Astrocyte of the spinal cord (primary cell): ENCODE measurements around the gene CD96.

ENCODE experiments used
- DNase-seq: peaks from one replicate; pipeline ENCODE4 v3.0.0; 2011; ENCODE audit warnings: low read depth, low spot score
- H3K4me3 ChIP-seq: 2 replicates; pipeline ENCODE4 v1.5.1; 2011; ENCODE audit warnings: low read depth, mild to moderate bottlenecking, low read length, moderate library complexity
- in situ Hi-C: cut with HindIII; loops from 2 replicates; pipeline ENCODE4 v1.10.0; 2017; ENCODE audit warnings: low sequenced_read_pairs
- TF ChIP-seq, protein P1 (sequence below): IDR thresholded peaks from 2 replicates; pipeline ENCODE4 v1.5.1; 2012; ENCODE audit warnings: low read depth, mild to moderate bottlenecking, low read length, inconsistent platforms

Gene CD96

DNA sequence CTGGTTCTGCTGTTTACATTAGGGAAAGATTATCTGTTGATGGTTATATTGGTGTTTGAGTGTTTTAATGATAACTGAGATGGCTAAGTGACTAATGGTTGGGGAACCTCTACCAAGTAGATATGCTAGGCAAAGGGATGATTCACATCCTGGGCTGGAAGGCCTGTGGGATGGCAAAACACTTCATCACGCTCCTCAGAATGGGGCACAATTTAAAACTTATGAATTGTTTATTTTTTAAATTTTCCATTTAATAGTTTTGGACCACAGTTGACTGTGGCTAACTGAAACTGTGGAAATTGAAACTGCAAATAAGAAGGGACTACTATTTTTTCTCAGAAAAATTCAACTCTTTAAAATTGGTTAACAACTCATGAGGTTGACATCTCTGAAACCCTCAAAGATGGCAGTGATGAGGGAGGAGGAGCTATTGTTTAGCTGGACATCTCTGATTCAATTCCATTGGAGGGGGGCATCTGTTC, 153.7 kb downstream of the CD96 start:
- TF ChIP-seq, protein P1, sequence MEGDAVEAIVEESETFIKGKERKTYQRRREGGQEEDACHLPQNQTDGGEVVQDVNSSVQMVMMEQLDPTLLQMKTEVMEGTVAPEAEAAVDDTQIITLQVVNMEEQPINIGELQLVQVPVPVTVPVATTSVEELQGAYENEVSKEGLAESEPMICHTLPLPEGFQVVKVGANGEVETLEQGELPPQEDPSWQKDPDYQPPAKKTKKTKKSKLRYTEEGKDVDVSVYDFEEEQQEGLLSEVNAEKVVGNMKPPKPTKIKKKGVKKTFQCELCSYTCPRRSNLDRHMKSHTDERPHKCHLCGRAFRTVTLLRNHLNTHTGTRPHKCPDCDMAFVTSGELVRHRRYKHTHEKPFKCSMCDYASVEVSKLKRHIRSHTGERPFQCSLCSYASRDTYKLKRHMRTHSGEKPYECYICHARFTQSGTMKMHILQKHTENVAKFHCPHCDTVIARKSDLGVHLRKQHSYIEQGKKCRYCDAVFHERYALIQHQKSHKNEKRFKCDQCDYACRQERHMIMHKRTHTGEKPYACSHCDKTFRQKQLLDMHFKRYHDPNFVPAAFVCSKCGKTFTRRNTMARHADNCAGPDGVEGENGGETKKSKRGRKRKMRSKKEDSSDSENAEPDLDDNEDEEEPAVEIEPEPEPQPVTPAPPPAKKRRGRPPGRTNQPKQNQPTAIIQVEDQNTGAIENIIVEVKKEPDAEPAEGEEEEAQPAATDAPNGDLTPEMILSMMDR, result no peak
- no peak overlapping the region for H3K4me3 ChIP-seq
- DNase-seq, result peak; percentile 75
- in situ Hi-C loops, result no loop called here

DNA sequence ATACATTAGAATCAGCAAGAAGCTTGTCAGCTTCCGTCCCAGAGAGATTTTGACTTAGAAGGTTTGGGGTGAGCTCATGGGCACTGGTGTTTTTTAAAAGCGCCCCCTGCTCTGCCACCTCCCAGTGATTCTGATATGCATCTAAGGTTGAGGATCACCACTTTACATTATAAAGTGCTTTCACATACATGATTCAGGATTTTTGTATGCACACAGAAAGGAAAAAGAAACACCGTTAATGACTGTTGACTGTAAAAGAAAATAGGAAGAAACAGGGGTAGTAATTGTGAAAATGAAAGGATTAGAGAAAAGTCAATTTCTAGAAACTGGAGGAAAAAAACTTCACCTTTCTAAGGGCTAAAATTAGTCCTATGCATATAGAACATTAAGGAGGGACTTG, 158.1 kb downstream of the CD96 start:
- in situ Hi-C loops, result no loop called here
- TF ChIP-seq, protein P1, result no peak
- DNase-seq, result no peak
- no peak overlapping the region for H3K4me3 ChIP-seq

DNA sequence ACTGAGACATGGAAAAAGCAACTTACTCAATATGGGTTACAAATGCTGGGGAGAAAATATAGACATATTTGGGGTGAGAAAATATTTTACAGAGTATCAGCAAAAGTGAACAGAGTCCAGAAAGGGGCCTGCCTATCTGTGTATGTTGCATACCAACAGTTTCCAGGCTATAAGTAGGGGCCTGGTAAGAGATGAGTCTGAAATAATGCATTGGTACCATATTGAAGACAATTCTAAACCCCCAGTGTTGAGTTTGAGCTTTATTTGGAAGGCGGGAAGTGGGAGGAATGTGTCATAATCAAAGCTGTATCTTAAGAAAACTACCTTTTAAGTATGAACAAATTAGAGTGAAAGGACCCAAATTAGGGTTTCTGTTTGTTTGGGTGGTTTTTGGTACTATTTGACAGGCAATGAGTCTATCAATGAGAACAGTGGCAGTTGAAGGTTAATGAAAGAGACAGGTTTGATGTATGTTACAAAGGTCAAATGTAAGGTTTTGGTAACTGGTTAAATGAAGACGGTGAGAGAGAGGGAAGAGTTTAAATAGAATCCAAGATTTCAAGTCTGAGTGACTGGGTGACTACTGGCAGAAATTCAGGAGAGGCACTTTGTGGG, 159.4 kb downstream of the CD96 start:
- TF ChIP-seq, protein P1, result no peak
- no peak for DNase-seq
- in situ Hi-C loops, result no loop called here
- H3K4me3 ChIP-seq, result no peak overlapping the region
